ENCODE measurements around the gene PLXNA3. TPM values are rescaled to one million over a fixed set of nuclear protein-coding genes. Genes with fewer than 3 reads are reported as not detected.
A peak's percentile ranks its signal among the peaks of the same experiment; 100 is the strongest.

Gene PLXNA3
- polyA plus RNA-seq, 3 donors, result 0.02 to 10.9 TPM; not detected in 1

GRCh38 chrX:154476821-154477220 lies 18.7 kb downstream of the PLXNA3 start:
- intact Hi-C loops (cut with micrococcal nuclease), result loop anchor here in 1 of 2 donors (5.0 kb wide), 1 partner anchor 35 kb away; the partner anchor contains the start of gene FAM50A
- H3K4me3 ChIP-seq (replicated peaks in 1 of 3; ENCODE audit: low read depth in 2 of 3, low read length in 3 of 3), result no peak overlapping the region
- H3K9ac ChIP-seq (ENCODE audit: insufficient read depth, low read length, poor library complexity, severe bottlenecking), result no peak overlapping the region
- no peak for TF ChIP-seq CTCF (IDR thresholded peaks at IDR 0.05)
- Mint-ChIP-seq H3K4me3 (no peak overlapping the region), H3K27ac (peak overlapping the region in 3 of 7 donors; percentile 58 to 69 (median 65)), H3K36me3 (no peaks in the 10 kb centered on the region), H3K9me3 (peaks cover 0 to 6% (median 2%) of the 10 kb centered on the region in 7 donors), H3K27me3 (ENCODE audit: low read depth in 3 of 3) (peaks cover 0 to 25% (median 2%) of the 10 kb centered on the region in 3 donors), H3K4me1 (peaks cover 7% of the 10 kb centered on the region)
- H3K4me2 ChIP-seq (replicated peaks; ENCODE audit: extremely low read depth, low read length, poor library complexity, severe bottlenecking), result no peak overlapping the region
- no peak for DNase-seq
- H3K27me3 ChIP-seq (ENCODE audit: control insufficient read depth in 2 of 2, insufficient read depth in 2 of 2, low read length in 2 of 2), result no peaks in the 10 kb centered on the region
- H2AFZ ChIP-seq (ENCODE audit: insufficient read depth, low read depth, low read length, poor library complexity, severe bottlenecking), result no peak overlapping the region
- 96% methylated on average over 4 of the region's 8 CpGs for WGBS (ENCODE audit: insufficient coverage)
- no peaks in the 10 kb centered on the region for H3K9me3 ChIP-seq (replicated peaks in 1 of 2; ENCODE audit: control insufficient read depth in 1 of 2, insufficient read depth in 1 of 2, low read length in 2 of 2)
- no peaks in the 10 kb centered on the region for H3K79me2 ChIP-seq (ENCODE audit: insufficient read depth, low read length)
- peaks cover 15 to 19% of the 10 kb centered on the region in 2 donors for H3K4me1 ChIP-seq (ENCODE audit: control insufficient read depth in 1 of 2, insufficient read depth in 2 of 2, low read length in 2 of 2)
- no peaks in the 10 kb centered on the region for H3K36me3 ChIP-seq (replicated peaks in 1 of 2; ENCODE audit: control insufficient read depth in 1 of 2, insufficient read depth in 2 of 2, low read length in 2 of 2)
- no peaks in the 10 kb centered on the region for H4K20me1 ChIP-seq (ENCODE audit: insufficient read depth, low read length)
- H3K27ac ChIP-seq (ENCODE audit: low read depth in 1 of 2, low read length in 2 of 2), result no peak overlapping the region

DNA sequence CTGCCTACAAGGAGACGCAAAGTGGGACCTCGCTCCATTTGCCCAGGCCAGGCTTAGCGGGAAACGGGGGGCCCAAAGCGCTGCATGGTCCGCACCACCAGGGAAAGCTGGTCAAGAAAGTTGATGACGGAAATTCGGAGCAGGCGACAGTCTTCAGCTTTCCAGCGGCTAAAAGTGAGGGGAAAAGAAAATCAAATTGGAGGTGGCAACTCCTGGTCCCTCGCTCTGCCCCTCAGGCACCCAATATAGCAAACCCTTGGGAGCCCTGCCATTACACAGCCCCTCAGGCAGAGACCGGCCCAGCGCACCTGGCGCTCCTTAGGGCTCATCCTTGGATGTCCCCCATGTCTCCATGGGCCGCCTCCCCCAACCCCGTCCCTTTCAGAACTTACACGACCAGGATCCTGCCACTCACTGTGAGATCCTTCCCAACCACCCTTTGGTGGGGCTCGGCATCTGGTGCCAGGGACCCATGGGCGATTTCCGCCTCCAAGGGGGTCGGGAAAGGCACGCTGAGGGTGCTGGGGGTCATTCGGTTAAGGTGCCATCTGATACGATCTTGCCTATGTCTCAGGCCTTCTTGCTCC lies 19.9 kb downstream of the PLXNA3 start:
- no peak for DNase-seq
- Histone ChIP-seq H4K20me1 (ENCODE audit: insufficient read depth, low read length) (no peaks in the 10 kb centered on the region), H2AFZ (ENCODE audit: insufficient read depth, low read depth, low read length, poor library complexity, severe bottlenecking) (peak overlapping the region; percentile 46), H3K27me3 (ENCODE audit: control insufficient read depth in 2 of 2, insufficient read depth in 2 of 2, low read length in 2 of 2) (no peaks in the 10 kb centered on the region), H3K36me3 (replicated peaks in 1 of 2; ENCODE audit: control insufficient read depth in 1 of 2, insufficient read depth in 2 of 2, low read length in 2 of 2) (no peaks in the 10 kb centered on the region), H3K4me3 (replicated peaks in 1 of 3; ENCODE audit: low read depth in 2 of 3, low read length in 3 of 3) (peak overlapping the region; percentile 32 to 71 (median 42)), H3K27ac (ENCODE audit: low read depth in 1 of 2, low read length in 2 of 2) (peak overlapping the region; percentile 20 to 86), H3K4me1 (ENCODE audit: control insufficient read depth in 1 of 2, insufficient read depth in 2 of 2, low read length in 2 of 2) (peaks cover 15 to 19% of the 10 kb centered on the region in 2 donors), H3K4me2 (replicated peaks; ENCODE audit: extremely low read depth, low read length, poor library complexity, severe bottlenecking) (peak overlapping the region; percentile 70), H3K9me3 (replicated peaks in 1 of 2; ENCODE audit: control insufficient read depth in 1 of 2, insufficient read depth in 1 of 2, low read length in 2 of 2) (no peaks in the 10 kb centered on the region), H3K79me2 (ENCODE audit: insufficient read depth, low read length) (no peaks in the 10 kb centered on the region), H3K9ac (ENCODE audit: insufficient read depth, low read length, poor library complexity, severe bottlenecking) (peak overlapping the region; percentile 65)
- H3K27ac Mint-ChIP-seq, result peak overlapping the region; percentile 31 to 89 (median 79)
- WGBS (ENCODE audit: insufficient coverage), result 90% methylated on average over 4 of the region's 24 CpGs
- peaks cover 2 to 24% (median 3%) of the 10 kb centered on the region in 3 donors for H3K27me3 Mint-ChIP-seq (ENCODE audit: low read depth in 3 of 3)
- TF ChIP-seq CTCF (IDR thresholded peaks at IDR 0.05), result no peak
- intact Hi-C loops (cut with micrococcal nuclease), result loop anchor here in 1 of 2 donors (5.0 kb wide), 1 partner anchor 36 kb away; the partner anchor contains the start of gene FAM50A
- no peaks in the 10 kb centered on the region for H3K36me3 Mint-ChIP-seq
- peaks cover 7% of the 10 kb centered on the region for H3K4me1 Mint-ChIP-seq
- peak overlapping the region; percentile 70 to 75 for H3K4me3 Mint-ChIP-seq
- H3K9me3 Mint-ChIP-seq, result peaks cover 0 to 6% (median 2%) of the 10 kb centered on the region in 7 donors

All from CD14-positive monocyte (primary cell).